KMS-11 (cell line): ENCODE data around the gene CPEB2.

Experiments
- H2AFZ ChIP-seq: fragments of 200-600 bp; sonication (generic); 2 replicates; pipeline ENCODE4 v1.6.1; 2016; ENCODE audit warnings: antibody characterized with exemption, mixed run types, low read depth
- H3K27ac ChIP-seq: fragments of 200-600 bp; sonication (generic); 2 replicates; pipeline ENCODE4 v1.6.1; 2016; ENCODE audit warnings: mild to moderate bottlenecking, mixed run types
- H3K27me3 ChIP-seq: fragments of 200-600 bp; sonication (generic); 2 replicates; pipeline ENCODE4 v1.6.1; 2017; ENCODE audit warnings: mild to moderate bottlenecking, low read depth, mixed run types, moderate library complexity; ENCODE audit not compliant: insufficient read depth
- H3K36me3 ChIP-seq: fragments of 200-600 bp; sonication (generic); 2 replicates; pipeline ENCODE4 v1.6.1; 2017; ENCODE audit warnings: mild to moderate bottlenecking, mixed run types; ENCODE audit not compliant: insufficient read depth
- H3K4me1 ChIP-seq: fragments of 200-600 bp; sonication (generic); 2 replicates; pipeline ENCODE4 v1.6.1; 2016; ENCODE audit warnings: mild to moderate bottlenecking, low read depth, mixed run types; ENCODE audit not compliant: poor library complexity, severe bottlenecking
- H3K4me2 ChIP-seq: fragments of 200-600 bp; sonication (generic); 2 replicates; pipeline ENCODE4 v1.7.0; 2016; ENCODE audit warnings: mild to moderate bottlenecking, mixed run types
- H3K4me3 ChIP-seq: fragments of 200-600 bp; sonication (generic); IDR thresholded peaks from 2 replicates; pipeline ENCODE4 v1.6.1; 2017; ENCODE audit warnings: low read depth, low read length, mixed read lengths; ENCODE audit not compliant: insufficient read depth
- H3K79me2 ChIP-seq: fragments of 200-600 bp; sonication (generic); 2 replicates; pipeline ENCODE4 v1.6.1; 2016; ENCODE audit warnings: low read depth, mixed run types; ENCODE audit not compliant: insufficient read depth
- H3K9ac ChIP-seq: fragments of 200-600 bp; sonication (generic); 2 replicates; pipeline ENCODE4 v1.6.1; 2016; ENCODE audit warnings: mild to moderate bottlenecking, mixed run types
- H4K20me1 ChIP-seq: fragments of 200-600 bp; sonication (generic); 2 replicates; pipeline ENCODE4 v1.6.1; 2016; ENCODE audit warnings: mild to moderate bottlenecking, mixed run types; ENCODE audit not compliant: insufficient read depth
- TF ChIP-seq, protein P1 (sequence below): fragments of 200-600 bp; sonication (generic); conservative IDR thresholded peaks from 2 replicates; pipeline ENCODE4 v1.6.1; 2017; ENCODE audit warnings: low read depth, mild to moderate bottlenecking, antibody characterized with exemption, low read length, moderate library complexity, mixed read lengths

The CPEB2 gene

DNA sequence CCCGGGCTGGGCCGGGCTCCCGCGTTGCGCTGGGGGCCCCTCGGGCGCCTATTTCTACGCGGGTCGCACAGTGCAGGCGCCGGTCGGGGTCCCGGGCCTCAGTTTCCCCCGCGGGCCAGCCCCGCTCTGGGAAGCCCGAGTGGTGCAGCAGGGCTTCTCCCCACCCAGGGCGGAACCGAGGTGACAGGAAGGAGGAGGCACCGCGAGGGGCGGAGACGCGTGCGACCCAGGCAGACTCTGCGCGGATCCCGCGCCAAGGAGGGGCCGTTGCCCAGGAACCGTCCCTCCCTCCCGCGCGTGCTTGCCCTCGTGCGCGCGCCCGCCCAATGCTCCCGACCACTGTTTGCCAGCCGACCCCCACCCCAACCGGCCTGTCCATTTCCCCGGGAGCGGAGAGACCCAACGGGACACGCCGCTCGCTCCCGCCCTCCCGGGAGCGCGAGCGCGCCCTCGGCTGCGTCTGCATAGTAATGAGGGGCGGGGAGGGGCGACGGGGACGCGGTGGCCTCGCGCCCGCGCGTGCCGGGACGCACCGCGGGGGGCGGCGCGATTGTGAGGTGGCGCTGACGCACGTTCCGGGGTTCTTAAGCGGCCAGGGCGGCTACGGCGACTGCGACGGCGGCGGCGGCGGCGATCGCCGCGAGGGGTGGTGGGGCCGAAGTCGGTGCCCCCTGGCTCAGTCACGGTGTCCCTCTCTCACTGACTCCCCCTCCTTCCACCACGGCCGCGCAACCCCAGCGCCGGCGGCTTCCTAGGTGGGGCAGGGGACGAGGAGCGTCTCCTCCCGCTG is at the start of gene CPEB2:
CPEB2 (plus strand) TSS at position 613 of the 790 bp plus-strand sequence. CDS start 193 bp downstream, outside the sequence.
- TF ChIP-seq, protein P1, sequence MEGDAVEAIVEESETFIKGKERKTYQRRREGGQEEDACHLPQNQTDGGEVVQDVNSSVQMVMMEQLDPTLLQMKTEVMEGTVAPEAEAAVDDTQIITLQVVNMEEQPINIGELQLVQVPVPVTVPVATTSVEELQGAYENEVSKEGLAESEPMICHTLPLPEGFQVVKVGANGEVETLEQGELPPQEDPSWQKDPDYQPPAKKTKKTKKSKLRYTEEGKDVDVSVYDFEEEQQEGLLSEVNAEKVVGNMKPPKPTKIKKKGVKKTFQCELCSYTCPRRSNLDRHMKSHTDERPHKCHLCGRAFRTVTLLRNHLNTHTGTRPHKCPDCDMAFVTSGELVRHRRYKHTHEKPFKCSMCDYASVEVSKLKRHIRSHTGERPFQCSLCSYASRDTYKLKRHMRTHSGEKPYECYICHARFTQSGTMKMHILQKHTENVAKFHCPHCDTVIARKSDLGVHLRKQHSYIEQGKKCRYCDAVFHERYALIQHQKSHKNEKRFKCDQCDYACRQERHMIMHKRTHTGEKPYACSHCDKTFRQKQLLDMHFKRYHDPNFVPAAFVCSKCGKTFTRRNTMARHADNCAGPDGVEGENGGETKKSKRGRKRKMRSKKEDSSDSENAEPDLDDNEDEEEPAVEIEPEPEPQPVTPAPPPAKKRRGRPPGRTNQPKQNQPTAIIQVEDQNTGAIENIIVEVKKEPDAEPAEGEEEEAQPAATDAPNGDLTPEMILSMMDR = no peak
- Histone ChIP-seq H3K4me3 (peak within 1 kb of the TSS; percentile 62), H3K4me1 (peaks cover 9% of the 10 kb centered on the region), H3K4me2 (peak within 1 kb of the TSS; percentile 82), H3K27me3 (no peaks in the 10 kb centered on the region), H3K36me3 (0 out of 2 replicates have a peak, but pooled peaks cover 3% of the 10 kb centered on the region), H3K27ac (peak within 1 kb of the TSS; percentile 98), H3K9ac (peak within 1 kb of the TSS; percentile 98), H3K79me2 (peaks cover 31% of the 10 kb centered on the region), H2AFZ (peak within 1 kb of the TSS; percentile 78), H4K20me1 (0 out of 2 replicates have a peak, but pooled peaks cover 17% of the 10 kb centered on the region)

DNA sequence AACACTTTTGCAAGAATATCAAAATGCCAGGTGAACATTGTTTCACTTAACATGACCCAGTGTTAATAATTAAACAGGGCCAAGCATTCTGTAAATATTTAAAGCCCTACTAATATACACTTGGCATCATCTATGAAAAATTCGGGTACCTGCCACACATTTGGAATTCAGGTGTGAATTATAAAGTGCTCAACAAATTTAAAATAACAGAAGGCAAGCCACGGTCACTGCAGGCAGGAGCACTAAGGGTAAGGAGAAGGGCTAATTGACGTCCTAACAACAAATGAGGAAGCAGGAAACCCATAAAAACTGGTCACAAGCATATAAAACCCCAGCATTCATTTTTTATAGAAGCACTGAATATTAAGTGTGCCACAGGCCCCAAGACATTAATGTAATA is 43.8 kb upstream of the CPEB2 start:
- Histone ChIP-seq H3K27ac (no peak overlapping the region), H3K36me3 (no peaks in the 10 kb centered on the region), H3K9ac (no peak overlapping the region), H3K4me2 (no peak overlapping the region), H2AFZ (no peak overlapping the region), H3K4me1 (no peaks in the 10 kb centered on the region), H3K4me3 (no peak overlapping the region), H3K79me2 (no peaks in the 10 kb centered on the region), H4K20me1 (no peaks in the 10 kb centered on the region), H3K27me3 (no peaks in the 10 kb centered on the region)
- TF ChIP-seq, protein P1 = no peak

GRCh38 chr4:14961292-14961691 is 41.0 kb upstream of the CPEB2 start:
- no peaks in the 10 kb centered on the region for H3K27me3 ChIP-seq
- no peak overlapping the region for H3K4me3 ChIP-seq
- H3K27ac ChIP-seq = no peak overlapping the region
- no peaks in the 10 kb centered on the region for H3K4me1 ChIP-seq
- no peaks in the 10 kb centered on the region for H4K20me1 ChIP-seq
- TF ChIP-seq, protein P1 = no peak
- H3K4me2 ChIP-seq = no peak overlapping the region
- no peak overlapping the region for H3K9ac ChIP-seq
- no peaks in the 10 kb centered on the region for H3K79me2 ChIP-seq
- no peaks in the 10 kb centered on the region for H3K36me3 ChIP-seq
- H2AFZ ChIP-seq = no peak overlapping the region

DNA sequence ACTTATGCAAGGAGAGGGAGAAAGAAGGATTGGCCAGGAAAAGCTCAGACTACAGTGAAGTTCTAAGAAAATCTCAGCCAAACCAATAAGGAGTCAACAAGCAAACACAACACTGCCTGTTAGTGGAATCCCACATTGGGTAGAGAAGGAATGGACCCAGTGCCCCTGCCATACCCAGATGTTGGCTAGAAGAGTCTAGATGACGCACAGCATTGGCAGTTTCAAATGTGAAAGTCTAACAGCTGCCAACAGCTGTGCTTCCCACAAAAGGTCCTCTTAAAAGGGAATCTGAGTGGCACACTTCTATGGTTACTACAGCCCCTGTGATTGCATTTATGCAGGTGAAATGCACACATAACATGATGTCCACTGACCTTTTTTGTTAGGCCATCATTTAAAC is 37.2 kb upstream of the CPEB2 start:
- no peak overlapping the region for H3K27ac ChIP-seq
- H2AFZ ChIP-seq = no peak overlapping the region
- H3K9ac ChIP-seq = no peak overlapping the region
- H3K4me2 ChIP-seq = no peak overlapping the region
- no peaks in the 10 kb centered on the region for H3K79me2 ChIP-seq
- no peaks in the 10 kb centered on the region for H3K27me3 ChIP-seq
- H3K4me1 ChIP-seq = no peaks in the 10 kb centered on the region
- no peak overlapping the region for H3K4me3 ChIP-seq
- no peaks in the 10 kb centered on the region for H4K20me1 ChIP-seq
- H3K36me3 ChIP-seq = no peaks in the 10 kb centered on the region
- TF ChIP-seq, protein P1 = no peak
